H1 (cell line): Measurements from ENCODE around the gene REXO5.

Experiments
- ASH2L ChIP-seq: fragments of 200-600, 300-600 bp; sonication (generic); IDR thresholded peaks from one replicate; pipeline ENCODE4 v1.7.1; 2017; ENCODE audit warnings: low read length
- ATF3 ChIP-seq: IDR thresholded peaks from 2 replicates; pipeline ENCODE4 v1.6.1; 2011; ENCODE audit warnings: low read depth, mild to moderate bottlenecking, low read length; ENCODE audit not compliant: insufficient read depth
- CTCF ChIP-seq, 3 experiments: IDR thresholded peaks; 1 replicate in 2 of 3; 2 replicates in 1 of 3; pipeline versions ENCODE4 v1.5.1 to v1.6.1; 2011; ENCODE audit warnings: low read length in 3 of 3, mild to moderate bottlenecking in 3 of 3, inconsistent platforms in 2 of 3, low read depth in 1 of 3, moderate library complexity in 1 of 3; ENCODE audit not compliant: insufficient read depth in 1 of 3; ENCODE audit errors: control extremely low read depth in 1 of 3
- EP300 ChIP-seq, 2 experiments: IDR thresholded peaks; 1 replicate in 1 of 2; 2 replicates in 1 of 2; pipeline ENCODE4 v1.6.1; 2011 to 2012; ENCODE audit warnings: low read depth in 2 of 2, low read length in 2 of 2, mild to moderate bottlenecking in 2 of 2, borderline replicate concordance in 1 of 2, inconsistent platforms in 1 of 2, moderate library complexity in 1 of 2
- EZH2 ChIP-seq: fragments of 200-600 bp; sonication (generic); IDR thresholded peaks from 2 replicates; pipeline ENCODE4 v1.7.1; 2012; ENCODE audit warnings: low read depth, mild to moderate bottlenecking, moderate library complexity, low read length, inconsistent platforms; ENCODE audit not compliant: severe bottlenecking
- HDAC6 ChIP-seq: IDR thresholded peaks from one replicate; pipeline ENCODE4 v1.7.1; 2012; ENCODE audit warnings: low read depth, mild to moderate bottlenecking, inconsistent platforms, low read length, moderate library complexity
- PHF8 ChIP-seq: fragments of 200-600 bp; sonication (generic); conservative IDR thresholded peaks from 2 replicates; pipeline ENCODE4 v1.7.1; 2012; ENCODE audit warnings: low read depth, mild to moderate bottlenecking, inconsistent platforms, low read length, moderate library complexity
- POLR2A ChIP-seq, 2 experiments: IDR thresholded peaks; 1 replicate in 1 of 2; 2 replicates in 1 of 2; pipeline ENCODE4 v1.6.1; 2011; ENCODE audit warnings: low read depth in 2 of 2, low read length in 2 of 2, mild to moderate bottlenecking in 2 of 2; ENCODE audit errors: control extremely low read depth in 1 of 2
- RAD21 ChIP-seq, 2 experiments: IDR thresholded peaks in 1 of 2; conservative IDR thresholded peaks in 1 of 2; 2 replicates each; pipeline ENCODE4 v1.6.1; 2011; ENCODE audit warnings: low read depth in 2 of 2, low read length in 2 of 2, improper control_type of control experiment in 1 of 2, inconsistent platforms in 1 of 2, mild to moderate bottlenecking in 1 of 2, moderate library complexity in 1 of 2
- TAF1 ChIP-seq: IDR thresholded peaks from 2 replicates; pipeline ENCODE4 v1.6.1; 2011; ENCODE audit warnings: mild to moderate bottlenecking, low read depth, low read length
- TAF7 ChIP-seq: optimal IDR thresholded peaks from 2 replicates; pipeline ENCODE3; 2011; ENCODE audit warnings: low read depth, mild to moderate bottlenecking, inconsistent platforms, low read length, moderate library complexity, borderline replicate concordance
- USF2 ChIP-seq: IDR thresholded peaks from 2 replicates; pipeline ENCODE4 v1.6.1; 2011; ENCODE audit warnings: low read length, improper control_type of control experiment

- TF ChIP-seq USF2 (no peak), ATF3 (no peak), TAF1 (no peak), EZH2 (no peak), HDAC6 (no peak), CTCF (IDR thresholded peaks at IDR 0.05; ENCODE audit: control extremely low read depth in 1 of 3, insufficient read depth in 1 of 3, low read depth in 1 of 3, low read length in 3 of 3) (no peak), TAF7 (no peak), PHF8 (no peak), POLR2A (IDR thresholded peaks at IDR 0.05; ENCODE audit: control extremely low read depth in 1 of 2, low read depth in 2 of 2, low read length in 2 of 2) (no peak), ASH2L (no peak), RAD21 (IDR thresholded peaks at IDR 0.05 in 1 of 2, conservative IDR thresholded peaks at IDR 0.05 in 1 of 2; ENCODE audit: low read depth in 2 of 2, low read length in 2 of 2) (no peak), EP300 (IDR thresholded peaks at IDR 0.05; ENCODE audit: borderline replicate concordance in 1 of 2, low read depth in 2 of 2, low read length in 2 of 2) (no peak)
These were observed 77.9 kb downstream of the REXO5 start for GRCh38 chr16:20884240-20884556.
